Measurements from ENCODE around the gene GMPPA. TPM values are rescaled to one million over a fixed set of nuclear protein-coding genes. Genes with fewer than 3 reads are reported as not detected.

The GMPPA gene
- total RNA-seq, 1 donor from 2014 or later, result 27.7 TPM

DNA sequence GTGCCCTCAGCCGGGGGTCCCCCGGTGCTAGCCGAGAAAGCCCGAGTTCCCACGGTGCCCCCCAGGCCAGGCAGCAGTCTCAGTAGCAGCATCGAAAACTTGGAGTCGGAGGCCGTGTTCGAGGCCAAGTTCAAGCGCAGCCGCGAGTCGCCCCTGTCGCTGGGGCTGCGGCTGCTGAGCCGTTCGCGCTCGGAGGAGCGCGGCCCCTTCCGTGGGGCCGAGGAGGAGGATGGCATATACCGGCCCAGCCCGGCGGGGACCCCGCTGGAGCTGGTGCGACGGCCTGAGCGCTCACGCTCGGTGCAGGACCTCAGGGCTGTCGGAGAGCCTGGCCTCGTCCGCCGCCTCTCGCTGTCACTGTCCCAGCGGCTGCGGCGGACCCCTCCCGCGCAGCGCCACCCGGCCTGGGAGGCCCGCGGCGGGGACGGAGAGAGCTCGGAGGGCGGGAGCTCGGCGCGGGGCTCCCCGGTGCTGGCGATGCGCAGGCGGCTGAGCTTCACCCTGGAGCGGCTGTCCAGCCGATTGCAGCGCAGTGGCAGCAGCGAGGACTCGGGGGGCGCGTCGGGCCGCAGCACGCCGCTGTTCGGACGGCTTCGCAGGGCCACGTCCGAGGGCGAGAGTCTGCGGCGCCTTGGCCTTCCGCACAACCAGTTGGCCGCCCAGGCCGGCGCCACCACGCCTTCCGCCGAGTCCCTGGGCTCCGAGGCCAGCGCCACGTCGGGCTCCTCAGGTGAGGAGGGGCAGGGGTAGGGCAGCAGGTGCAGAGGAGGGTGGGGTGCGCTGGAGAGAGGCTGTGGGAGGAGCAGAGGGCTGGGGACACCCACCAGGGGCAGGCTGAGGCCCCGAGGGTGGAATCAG is 14.1 kb upstream of the GMPPA start:
- H3K27ac ChIP-seq (ENCODE audit: low read depth, low read length), result no peak overlapping the region

DNA sequence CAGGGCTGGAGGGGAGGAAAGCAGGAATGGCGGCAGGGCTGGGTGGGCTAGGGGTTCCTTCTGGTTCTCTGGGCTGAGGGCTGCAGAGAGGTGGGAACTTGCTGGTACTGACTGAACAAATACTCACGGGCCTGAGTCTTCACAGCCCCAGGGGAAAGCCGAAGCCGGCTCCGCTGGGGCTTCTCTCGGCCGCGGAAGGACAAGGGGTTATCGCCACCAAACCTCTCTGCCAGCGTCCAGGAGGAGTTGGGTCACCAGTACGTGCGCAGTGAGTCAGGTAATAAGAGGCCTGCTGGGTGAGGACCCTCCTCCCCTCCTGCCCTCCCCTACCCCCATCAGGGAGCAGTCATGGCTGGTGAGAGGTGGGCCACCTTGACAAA is 13.5 kb upstream of the GMPPA start:
- Histone ChIP-seq H3K4me1 (ENCODE audit: control insufficient read depth in 3 of 3, insufficient read depth in 3 of 3, low read length in 3 of 3) (peaks cover 19 to 25% (median 22%) of the 10 kb centered on the region in 3 donors), H3K36me3 (ENCODE audit: control insufficient read depth in 3 of 3, insufficient read depth in 3 of 3, low read length in 3 of 3) (peaks cover 43 to 66% (median 64%) of the 10 kb centered on the region in 3 donors), H3K27ac (ENCODE audit: low read depth, low read length) (no peak overlapping the region), H3K9me3 (ENCODE audit: control insufficient read depth in 3 of 3, low read length in 3 of 3) (no peaks in the 10 kb centered on the region), H3K9ac (ENCODE audit: low read depth in 1 of 3, low read length in 3 of 3) (peak overlapping the region in 1 of 3 donors; percentile 40), H3K27me3 (ENCODE audit: control insufficient read depth in 3 of 3, insufficient read depth in 3 of 3, low read length in 3 of 3) (peaks cover 0 to 27% (median 13%) of the 10 kb centered on the region in 3 donors), H3K4me3 (ENCODE audit: low read length in 3 of 3) (no peak overlapping the region)

More for the DNA sequence above, 14.1 kb upstream of the GMPPA start:
- Histone ChIP-seq H3K27me3 (ENCODE audit: control insufficient read depth in 3 of 3, insufficient read depth in 3 of 3, low read length in 3 of 3) (peaks cover 0 to 27% (median 13%) of the 10 kb centered on the region in 3 donors), H3K4me1 (ENCODE audit: control insufficient read depth in 3 of 3, insufficient read depth in 3 of 3, low read length in 3 of 3) (peaks cover 19 to 22% (median 21%) of the 10 kb centered on the region in 3 donors), H3K9ac (ENCODE audit: low read depth in 1 of 3, low read length in 3 of 3) (peak overlapping the region in 1 of 3 donors; percentile 60), H3K9me3 (ENCODE audit: control insufficient read depth in 3 of 3, low read length in 3 of 3) (no peaks in the 10 kb centered on the region), H3K4me3 (ENCODE audit: low read length in 3 of 3) (no peak overlapping the region), H3K36me3 (ENCODE audit: control insufficient read depth in 3 of 3, insufficient read depth in 3 of 3, low read length in 3 of 3) (peaks cover 49 to 66% (median 64%) of the 10 kb centered on the region in 3 donors)

- H3K4me3 ChIP-seq (ENCODE audit: low read length in 3 of 3), result no peak overlapping the region
- peak overlapping the region in 1 of 3 donors; percentile 45 for H3K9ac ChIP-seq (ENCODE audit: low read depth in 1 of 3, low read length in 3 of 3)
- H3K36me3 ChIP-seq (ENCODE audit: control insufficient read depth in 3 of 3, insufficient read depth in 3 of 3, low read length in 3 of 3), result peaks cover 39 to 65% (median 64%) of the 10 kb centered on the region in 3 donors
- peaks cover 19 to 25% (median 22%) of the 10 kb centered on the region in 3 donors for H3K4me1 ChIP-seq (ENCODE audit: control insufficient read depth in 3 of 3, insufficient read depth in 3 of 3, low read length in 3 of 3)
- peaks cover 0 to 27% (median 13%) of the 10 kb centered on the region in 3 donors for H3K27me3 ChIP-seq (ENCODE audit: control insufficient read depth in 3 of 3, insufficient read depth in 3 of 3, low read length in 3 of 3)
- H3K27ac ChIP-seq (ENCODE audit: low read depth, low read length), result no peak overlapping the region
- no peaks in the 10 kb centered on the region for H3K9me3 ChIP-seq (ENCODE audit: control insufficient read depth in 3 of 3, low read length in 3 of 3)
Measured at GRCh38 chr2:219486380-219486959, 12.2 kb upstream of the GMPPA start.

DNA sequence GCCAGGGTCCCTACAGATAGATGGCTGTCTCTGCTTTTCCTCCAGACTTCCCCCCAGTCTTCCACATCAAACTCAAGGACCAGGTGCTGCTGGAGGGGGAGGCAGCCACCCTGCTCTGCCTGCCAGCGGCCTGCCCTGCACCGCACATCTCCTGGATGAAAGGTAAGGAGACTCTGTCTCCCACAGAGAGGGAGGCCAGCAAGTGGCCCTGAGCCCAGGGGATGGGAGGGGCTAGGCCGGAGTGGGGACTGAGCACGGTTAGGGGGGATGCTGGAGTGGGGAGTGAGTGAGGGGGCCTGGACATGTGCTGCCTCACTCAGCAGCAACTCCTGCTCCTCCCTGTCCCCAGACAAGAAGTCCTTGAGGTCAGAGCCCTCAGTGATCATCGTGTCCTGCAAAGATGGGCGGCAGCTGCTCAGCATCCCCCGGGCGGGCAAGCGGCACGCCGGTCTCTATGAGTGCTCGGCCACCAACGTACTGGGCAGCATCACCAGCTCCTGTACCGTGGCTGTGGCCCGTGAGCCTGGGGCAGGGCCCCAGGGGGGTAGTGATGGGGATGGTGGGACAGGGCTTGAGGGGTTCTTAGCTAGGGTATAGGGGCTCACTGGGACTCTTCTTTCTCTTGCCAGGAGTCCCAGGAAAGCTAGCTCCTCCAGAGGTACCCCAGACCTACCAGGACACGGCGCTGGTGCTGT is 10.4 kb upstream of the GMPPA start:
- Histone ChIP-seq H3K27ac (ENCODE audit: low read depth, low read length) (no peak overlapping the region), H3K36me3 (ENCODE audit: control insufficient read depth in 3 of 3, insufficient read depth in 3 of 3, low read length in 3 of 3) (peaks cover 37 to 68% (median 64%) of the 10 kb centered on the region in 3 donors), H3K27me3 (ENCODE audit: control insufficient read depth in 3 of 3, insufficient read depth in 3 of 3, low read length in 3 of 3) (peaks cover 0 to 34% (median 8%) of the 10 kb centered on the region in 3 donors), H3K4me1 (ENCODE audit: control insufficient read depth in 3 of 3, insufficient read depth in 3 of 3, low read length in 3 of 3) (peaks cover 19 to 25% (median 22%) of the 10 kb centered on the region in 3 donors), H3K9me3 (ENCODE audit: control insufficient read depth in 3 of 3, low read length in 3 of 3) (no peaks in the 10 kb centered on the region), H3K4me3 (ENCODE audit: low read length in 3 of 3) (no peak overlapping the region), H3K9ac (ENCODE audit: low read depth in 1 of 3, low read length in 3 of 3) (no peak overlapping the region)

GRCh38 chr2:219488844-219489194 is 9.9 kb upstream of the GMPPA start:
- Histone ChIP-seq H3K36me3 (ENCODE audit: control insufficient read depth in 3 of 3, insufficient read depth in 3 of 3, low read length in 3 of 3) (peaks cover 40 to 71% (median 64%) of the 10 kb centered on the region in 3 donors), H3K9me3 (ENCODE audit: control insufficient read depth in 3 of 3, low read length in 3 of 3) (no peaks in the 10 kb centered on the region), H3K27ac (ENCODE audit: low read depth, low read length) (no peak overlapping the region), H3K27me3 (ENCODE audit: control insufficient read depth in 3 of 3, insufficient read depth in 3 of 3, low read length in 3 of 3) (peaks cover 0 to 29% (median 7%) of the 10 kb centered on the region in 3 donors), H3K4me1 (ENCODE audit: control insufficient read depth in 3 of 3, insufficient read depth in 3 of 3, low read length in 3 of 3) (peaks cover 19 to 25% (median 22%) of the 10 kb centered on the region in 3 donors), H3K9ac (ENCODE audit: low read depth in 1 of 3, low read length in 3 of 3) (no peak overlapping the region), H3K4me3 (ENCODE audit: low read length in 3 of 3) (no peak overlapping the region)

DNA sequence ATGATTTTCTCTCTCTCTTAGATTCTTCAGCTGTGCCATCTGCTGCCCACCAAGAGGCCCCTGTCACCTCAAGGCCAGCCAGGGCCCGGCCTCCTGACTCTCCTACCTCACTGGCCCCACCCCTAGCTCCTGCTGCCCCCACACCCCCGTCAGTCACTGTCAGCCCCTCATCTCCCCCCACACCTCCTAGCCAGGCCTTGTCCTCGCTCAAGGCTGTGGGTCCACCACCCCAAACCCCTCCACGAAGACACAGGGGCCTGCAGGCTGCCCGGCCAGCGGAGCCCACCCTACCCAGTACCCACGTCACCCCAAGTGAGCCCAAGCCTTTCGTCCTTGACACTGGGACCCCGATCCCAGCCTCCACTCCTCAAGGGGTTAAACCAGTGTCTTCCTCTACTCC is 9.4 kb upstream of the GMPPA start:
- H3K36me3 ChIP-seq (ENCODE audit: control insufficient read depth in 3 of 3, insufficient read depth in 3 of 3, low read length in 3 of 3), result peaks cover 40 to 71% (median 64%) of the 10 kb centered on the region in 3 donors
- no peaks in the 10 kb centered on the region for H3K9me3 ChIP-seq (ENCODE audit: control insufficient read depth in 3 of 3, low read length in 3 of 3)
- no peak overlapping the region for H3K27ac ChIP-seq (ENCODE audit: low read depth, low read length)
- H3K27me3 ChIP-seq (ENCODE audit: control insufficient read depth in 3 of 3, insufficient read depth in 3 of 3, low read length in 3 of 3), result peaks cover 0 to 26% (median 4%) of the 10 kb centered on the region in 3 donors
- no peak overlapping the region for H3K4me3 ChIP-seq (ENCODE audit: low read length in 3 of 3)
- H3K4me1 ChIP-seq (ENCODE audit: control insufficient read depth in 3 of 3, insufficient read depth in 3 of 3, low read length in 3 of 3), result peaks cover 17 to 24% (median 22%) of the 10 kb centered on the region in 3 donors
- H3K9ac ChIP-seq (ENCODE audit: low read depth in 1 of 3, low read length in 3 of 3), result no peak overlapping the region

GRCh38 chr2:219490186-219490585 is 8.5 kb upstream of the GMPPA start:
- H3K27me3 ChIP-seq (ENCODE audit: control insufficient read depth in 3 of 3, insufficient read depth in 3 of 3, low read length in 3 of 3), result peaks cover 0 to 25% (median 4%) of the 10 kb centered on the region in 3 donors
- no peak overlapping the region for H3K27ac ChIP-seq (ENCODE audit: low read depth, low read length)
- no peaks in the 10 kb centered on the region for H3K9me3 ChIP-seq (ENCODE audit: control insufficient read depth in 3 of 3, low read length in 3 of 3)
- no peak overlapping the region for H3K4me3 ChIP-seq (ENCODE audit: low read length in 3 of 3)
- H3K9ac ChIP-seq (ENCODE audit: low read depth in 1 of 3, low read length in 3 of 3), result no peak overlapping the region
- H3K4me1 ChIP-seq (ENCODE audit: control insufficient read depth in 3 of 3, insufficient read depth in 3 of 3, low read length in 3 of 3), result peaks cover 17 to 22% (median 19%) of the 10 kb centered on the region in 3 donors
- peaks cover 40 to 71% (median 61%) of the 10 kb centered on the region in 3 donors for H3K36me3 ChIP-seq (ENCODE audit: control insufficient read depth in 3 of 3, insufficient read depth in 3 of 3, low read length in 3 of 3)

DNA sequence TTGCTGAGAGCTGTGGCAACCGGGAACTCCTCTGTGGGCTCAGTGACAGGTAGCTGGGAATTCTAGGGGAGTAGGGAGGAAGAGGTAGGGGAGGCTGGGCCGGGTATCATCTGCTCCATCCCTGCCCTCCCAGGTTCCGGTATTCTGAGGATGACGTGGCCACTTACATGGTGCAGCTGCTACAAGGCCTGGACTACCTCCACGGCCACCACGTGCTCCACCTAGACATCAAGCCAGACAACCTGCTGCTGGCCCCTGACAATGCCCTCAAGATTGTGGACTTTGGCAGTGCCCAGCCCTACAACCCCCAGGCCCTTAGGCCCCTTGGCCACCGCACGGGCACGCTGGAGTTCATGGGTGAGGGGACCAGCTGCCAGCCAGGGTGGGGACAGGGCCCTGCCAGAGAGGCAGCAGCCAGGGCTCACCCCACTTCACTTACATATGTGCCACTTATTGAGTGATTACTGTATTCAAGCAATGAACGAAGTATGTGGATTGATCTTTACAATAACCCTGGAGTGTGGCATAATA is 8.0 kb upstream of the GMPPA start:
- Histone ChIP-seq H3K27me3 (ENCODE audit: control insufficient read depth in 3 of 3, insufficient read depth in 3 of 3, low read length in 3 of 3) (peaks cover 0 to 20% (median 4%) of the 10 kb centered on the region in 3 donors), H3K9me3 (ENCODE audit: control insufficient read depth in 3 of 3, low read length in 3 of 3) (no peaks in the 10 kb centered on the region)

DNA sequence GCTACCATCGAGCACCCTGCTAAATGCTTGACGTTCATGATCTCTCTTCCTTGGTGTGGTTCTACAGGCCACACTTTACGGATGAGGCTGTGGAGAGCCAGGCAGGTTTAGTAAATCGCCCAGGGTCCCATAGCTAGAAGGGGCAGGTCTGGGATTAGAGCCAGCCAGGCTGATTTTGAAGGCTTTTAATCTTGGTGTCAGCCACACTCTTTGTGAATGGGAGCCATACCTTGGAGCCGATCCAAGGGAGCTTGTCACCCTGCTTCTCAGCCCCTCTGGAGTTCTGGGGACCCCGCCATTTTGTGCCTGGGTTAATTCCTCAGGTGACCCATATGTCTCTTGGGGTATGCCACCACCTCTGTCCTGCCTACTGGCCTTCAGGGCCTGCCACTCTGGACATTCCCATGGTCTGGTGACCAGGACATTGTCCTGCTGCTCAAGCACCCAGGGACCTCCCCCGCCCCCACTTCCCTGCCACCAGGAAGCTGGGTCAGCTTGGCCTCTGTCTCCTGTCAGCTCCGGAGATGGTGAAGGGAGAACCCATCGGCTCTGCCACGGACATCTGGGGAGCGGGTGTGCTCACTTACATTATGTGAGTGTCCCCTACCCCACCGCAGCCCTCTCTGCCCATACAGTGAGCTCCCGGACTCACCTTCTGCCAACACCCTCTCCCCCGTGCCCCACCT is 7.3 kb upstream of the GMPPA start:
- Histone ChIP-seq H3K9me3 (ENCODE audit: control insufficient read depth in 3 of 3, low read length in 3 of 3) (no peaks in the 10 kb centered on the region), H3K27me3 (ENCODE audit: control insufficient read depth in 3 of 3, insufficient read depth in 3 of 3, low read length in 3 of 3) (peaks cover 0 to 13% (median 4%) of the 10 kb centered on the region in 3 donors), H3K4me1 (ENCODE audit: control insufficient read depth in 3 of 3, insufficient read depth in 3 of 3, low read length in 3 of 3) (peaks cover 15 to 23% (median 19%) of the 10 kb centered on the region in 3 donors), H3K4me3 (ENCODE audit: low read length in 3 of 3) (no peak overlapping the region), H3K36me3 (ENCODE audit: control insufficient read depth in 3 of 3, insufficient read depth in 3 of 3, low read length in 3 of 3) (peaks cover 38 to 61% (median 55%) of the 10 kb centered on the region in 3 donors), H3K9ac (ENCODE audit: low read depth in 1 of 3, low read length in 3 of 3) (no peak overlapping the region), H3K27ac (ENCODE audit: low read depth, low read length) (no peak overlapping the region)

More for the DNA sequence above, 8.0 kb upstream of the GMPPA start:
- Histone ChIP-seq H3K4me3 (ENCODE audit: low read length in 3 of 3) (no peak overlapping the region), H3K36me3 (ENCODE audit: control insufficient read depth in 3 of 3, insufficient read depth in 3 of 3, low read length in 3 of 3) (peaks cover 40 to 66% (median 58%) of the 10 kb centered on the region in 3 donors), H3K9ac (ENCODE audit: low read depth in 1 of 3, low read length in 3 of 3) (no peak overlapping the region), H3K27ac (ENCODE audit: low read depth, low read length) (no peak overlapping the region), H3K4me1 (ENCODE audit: control insufficient read depth in 3 of 3, insufficient read depth in 3 of 3, low read length in 3 of 3) (peaks cover 16 to 22% (median 19%) of the 10 kb centered on the region in 3 donors)
